Skeletal muscle tissue (tissue), 4 donors: ENCODE results near the gene SMIM38. TPM values are rescaled to one million over a fixed set of nuclear protein-coding genes. Genes with fewer than 3 reads are reported as not detected.
A peak's percentile ranks its signal among the peaks of the same experiment; 100 is the strongest.
"Not testable (repeated sequence)": the region's sequence is repeated elsewhere in the genome, so short reads cannot be mapped to it uniquely, and the experiment has no call there.

Experiments
- H3K27ac ChIP-seq: one replicate; pipeline ENCODE4 v1.7.0; 2013; ENCODE audit warnings: mild to moderate bottlenecking, low read depth, low read length, inconsistent platforms
- H3K27me3 ChIP-seq, 3 donors: one replicate each; pipeline ENCODE4 v1.7.0; 2013; ENCODE audit warnings: low read length in 3 of 3; ENCODE audit not compliant: control insufficient read depth in 3 of 3, insufficient read depth in 3 of 3
- H3K36me3 ChIP-seq, 3 donors: one replicate each; pipeline ENCODE4 v1.7.0; 2013; ENCODE audit warnings: low read length in 3 of 3; ENCODE audit not compliant: control insufficient read depth in 3 of 3, insufficient read depth in 3 of 3
- H3K4me1 ChIP-seq, 3 donors: one replicate each; pipeline ENCODE4 v1.7.0; 2013; ENCODE audit warnings: low read length in 3 of 3, mild to moderate bottlenecking in 3 of 3; ENCODE audit not compliant: control insufficient read depth in 3 of 3, insufficient read depth in 3 of 3
- H3K4me3 ChIP-seq, 3 donors: one replicate each; pipeline ENCODE4 v1.7.0; 2013; ENCODE audit warnings: low read length in 3 of 3
- H3K9ac ChIP-seq, 3 donors: one replicate each; pipeline ENCODE4 v1.7.0; 2013; ENCODE audit warnings: low read length in 3 of 3, mild to moderate bottlenecking in 3 of 3, moderate library complexity in 2 of 3, low read depth in 1 of 3
- H3K9me3 ChIP-seq, 3 donors: one replicate each; pipeline ENCODE4 v1.7.0; 2013; ENCODE audit warnings: low read length in 3 of 3; ENCODE audit not compliant: control insufficient read depth in 3 of 3
- total RNA-seq: library from RNA; depleted of rRNA; stranded (reverse); fragments of >200 nt; gene quantifications from one replicate; pipeline ENCODE4 v1.2.3, GENCODE V29; 2014
- donor health status: Osteomylitis.

The SMIM38 gene
- total RNA-seq, 1 donor from 2014 or later = under 0.01 TPM

DNA sequence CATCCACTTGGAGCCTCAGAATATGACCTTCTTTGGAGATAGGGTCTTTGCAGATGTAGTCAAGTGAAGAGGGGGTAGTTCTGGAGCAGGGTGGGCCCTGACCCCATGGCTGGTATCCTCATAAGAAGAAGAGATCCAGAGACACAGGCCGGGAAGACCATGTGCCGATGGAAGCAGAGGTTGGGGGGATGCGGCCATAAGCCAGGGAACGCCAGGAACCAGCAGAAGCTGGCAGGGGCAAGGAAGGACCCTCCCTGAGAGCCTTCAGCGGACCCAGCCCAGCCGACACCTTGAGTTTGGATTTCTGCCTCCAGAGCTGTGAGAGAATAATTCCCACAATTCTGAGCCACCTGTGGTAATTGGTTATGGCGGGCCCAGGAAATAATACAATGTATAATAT lies 26.1 kb upstream of the SMIM38 start:
- Histone ChIP-seq H3K4me1 (peaks cover 5 to 11% (median 9%) of the 10 kb centered on the region in 3 donors), H3K36me3 (no peaks in the 10 kb centered on the region), H3K9me3 (peaks cover 3 to 6% (median 6%) of the 10 kb centered on the region in 3 donors), H3K27ac (no peak overlapping the region), H3K27me3 (peaks cover 0 to 11% (median 9%) of the 10 kb centered on the region in 3 donors), H3K4me3 (no peak overlapping the region), H3K9ac (no peak overlapping the region)

DNA sequence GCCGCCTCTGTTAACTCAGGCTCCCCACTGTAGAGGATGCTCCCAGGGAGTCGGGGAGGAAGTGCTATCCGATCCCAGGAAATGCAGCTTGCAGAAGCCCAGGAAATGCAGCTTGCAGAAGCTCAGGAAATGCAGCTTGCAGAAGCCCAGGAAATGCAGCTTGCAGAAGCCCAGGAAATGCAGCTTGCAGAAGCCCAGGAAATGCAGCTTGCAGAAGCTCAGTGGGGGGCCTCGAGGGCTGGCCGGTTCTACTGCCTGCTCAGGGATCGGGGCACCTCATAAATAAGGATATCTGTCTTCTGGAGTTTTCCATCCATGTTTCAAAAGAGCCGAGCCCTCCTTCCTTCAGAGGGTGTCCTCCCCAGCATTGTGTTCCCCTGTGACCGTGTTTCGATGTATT lies 25.1 kb upstream of the SMIM38 start:
- Histone ChIP-seq H3K27me3 (peaks cover 0 to 11% (median 9%) of the 10 kb centered on the region in 3 donors), H3K9me3 (peaks cover 3 to 6% (median 6%) of the 10 kb centered on the region in 3 donors), H3K4me1 (peaks cover 5 to 11% (median 9%) of the 10 kb centered on the region in 3 donors), H3K36me3 (no peaks in the 10 kb centered on the region), H3K27ac (no peak overlapping the region), H3K4me3 (no peak overlapping the region), H3K9ac (no peak overlapping the region)

DNA sequence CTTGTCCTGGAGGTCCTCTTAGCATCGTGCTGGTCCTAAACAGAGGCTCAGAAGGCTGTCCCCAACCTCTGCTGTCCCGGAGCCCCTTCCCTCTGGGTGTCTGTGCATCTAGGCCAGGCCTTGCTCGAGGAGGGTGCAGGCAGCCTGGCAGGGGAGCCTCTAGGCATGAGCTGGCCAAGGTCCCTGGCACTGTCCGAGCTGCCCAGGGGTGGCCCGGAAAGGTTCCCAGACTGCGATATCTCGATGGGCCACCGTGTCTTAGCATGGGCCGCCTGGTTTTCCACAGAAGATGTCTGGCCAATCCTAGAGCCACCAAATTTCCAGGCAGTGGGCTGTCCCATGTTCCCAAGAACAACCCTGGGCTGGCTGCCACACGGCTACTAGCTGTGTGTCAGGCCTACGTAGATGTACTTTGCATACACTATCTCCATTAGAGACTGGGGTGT lies 24.6 kb upstream of the SMIM38 start:
- H3K9ac ChIP-seq = no peak overlapping the region
- peaks cover 5 to 11% (median 9%) of the 10 kb centered on the region in 3 donors for H3K4me1 ChIP-seq
- H3K27me3 ChIP-seq = peaks cover 0 to 6% (median 4%) of the 10 kb centered on the region in 3 donors
- H3K9me3 ChIP-seq = peaks cover 3 to 6% (median 6%) of the 10 kb centered on the region in 3 donors
- no peaks in the 10 kb centered on the region for H3K36me3 ChIP-seq
- no peak overlapping the region for H3K27ac ChIP-seq
- no peak overlapping the region for H3K4me3 ChIP-seq

DNA sequence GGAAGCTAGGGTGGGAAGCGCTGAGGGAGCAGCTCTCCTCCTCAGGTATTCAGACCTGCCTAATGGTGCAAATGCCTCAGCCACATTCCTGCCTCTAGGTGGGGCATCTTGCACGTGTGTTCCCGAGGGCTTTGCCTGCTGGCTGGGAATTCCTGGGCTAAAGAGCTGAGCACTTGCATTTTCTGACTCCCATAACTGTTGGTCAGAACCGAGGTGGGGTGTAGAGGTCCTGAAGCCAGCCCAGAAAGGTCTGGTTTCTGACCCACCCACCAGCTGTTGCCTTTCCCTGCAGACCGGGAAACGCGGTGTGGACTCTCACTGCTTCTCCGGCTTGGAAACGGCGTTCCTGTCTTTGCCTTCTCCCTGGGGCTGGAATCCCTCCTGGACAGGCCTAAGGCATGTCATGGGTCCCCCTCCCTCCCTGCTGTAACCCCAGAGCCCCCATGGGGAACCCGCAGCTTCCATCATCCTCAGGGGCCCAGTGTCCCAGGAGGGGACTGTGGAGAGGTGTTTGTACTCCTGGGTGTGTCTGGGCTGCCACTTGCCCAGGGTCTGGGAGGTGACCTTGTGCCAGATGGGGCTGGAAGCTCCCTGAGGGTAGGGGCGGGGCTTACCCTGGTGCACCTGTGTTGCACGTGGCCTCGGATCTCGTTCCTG lies 24.0 kb upstream of the SMIM38 start:
- Histone ChIP-seq H3K4me1 (peaks cover 3 to 8% (median 6%) of the 10 kb centered on the region in 3 donors), H3K27me3 (peaks cover 0 to under 1% (median 0%) of the 10 kb centered on the region in 3 donors), H3K36me3 (peaks cover 0 to 4% (median 0%) of the 10 kb centered on the region in 3 donors), H3K9me3 (peaks cover 3 to 6% (median 6%) of the 10 kb centered on the region in 3 donors), H3K9ac (no peak overlapping the region), H3K27ac (no peak overlapping the region), H3K4me3 (peak overlapping the region in 1 of 3 donors; percentile 6)

DNA sequence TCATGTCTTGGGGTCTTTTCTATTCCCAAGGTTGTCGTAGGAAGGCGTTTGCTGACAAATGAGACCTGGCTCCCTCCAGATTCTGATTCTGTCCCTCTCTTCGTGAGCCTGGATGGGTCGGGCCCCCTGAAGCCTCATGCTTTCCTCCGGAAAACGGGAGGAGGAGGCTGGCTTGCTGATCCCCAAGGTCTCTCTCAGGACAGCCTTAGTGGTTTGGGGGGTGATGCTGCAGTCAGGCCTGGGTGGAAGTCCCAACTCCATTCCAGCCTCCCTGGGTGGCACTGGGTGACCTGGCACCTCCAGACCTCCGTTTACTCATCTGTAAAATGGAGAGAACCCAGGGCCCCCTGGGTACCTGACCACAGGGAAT lies 23.4 kb upstream of the SMIM38 start:
- H3K27ac ChIP-seq = no peak overlapping the region
- H3K36me3 ChIP-seq = peaks cover 0 to 4% (median 0%) of the 10 kb centered on the region in 3 donors

DNA sequence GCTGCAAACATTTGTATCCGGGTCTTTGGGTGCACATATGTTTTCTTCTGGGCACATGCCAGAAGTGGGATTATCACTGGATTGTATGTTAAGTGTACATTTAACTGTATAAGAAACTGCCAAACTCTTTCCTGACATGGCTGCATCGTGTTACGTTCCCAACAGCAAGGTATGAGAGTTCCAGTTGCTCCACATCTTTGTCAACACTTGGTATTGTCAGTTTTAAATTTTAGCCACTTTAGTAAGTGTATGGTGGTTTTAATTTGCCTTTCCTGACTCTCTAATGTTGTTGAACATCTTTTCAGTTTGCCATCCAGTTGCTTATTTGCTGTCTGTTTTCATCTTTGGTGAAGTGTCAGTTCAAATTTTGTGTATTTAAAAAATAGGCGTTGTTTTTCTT lies 22.5 kb upstream of the SMIM38 start:
- Histone ChIP-seq H3K9me3 (peaks cover 3 to 6% (median 6%) of the 10 kb centered on the region in 3 donors), H3K27ac (no peak overlapping the region), H3K4me1 (peaks cover 3 to 8% (median 6%) of the 10 kb centered on the region in 3 donors), H3K9ac (no peak overlapping the region), H3K27me3 (no peaks in the 10 kb centered on the region), H3K4me3 (no peak overlapping the region), H3K36me3 (peaks cover 0 to 4% (median 0%) of the 10 kb centered on the region in 3 donors)

More for the DNA sequence above, 23.4 kb upstream of the SMIM38 start:
- no peak overlapping the region for H3K4me3 ChIP-seq
- no peaks in the 10 kb centered on the region for H3K27me3 ChIP-seq
- no peak overlapping the region for H3K9ac ChIP-seq
- peaks cover 3 to 6% (median 6%) of the 10 kb centered on the region in 3 donors for H3K9me3 ChIP-seq
- H3K4me1 ChIP-seq = peaks cover 3 to 8% (median 6%) of the 10 kb centered on the region in 3 donors

DNA sequence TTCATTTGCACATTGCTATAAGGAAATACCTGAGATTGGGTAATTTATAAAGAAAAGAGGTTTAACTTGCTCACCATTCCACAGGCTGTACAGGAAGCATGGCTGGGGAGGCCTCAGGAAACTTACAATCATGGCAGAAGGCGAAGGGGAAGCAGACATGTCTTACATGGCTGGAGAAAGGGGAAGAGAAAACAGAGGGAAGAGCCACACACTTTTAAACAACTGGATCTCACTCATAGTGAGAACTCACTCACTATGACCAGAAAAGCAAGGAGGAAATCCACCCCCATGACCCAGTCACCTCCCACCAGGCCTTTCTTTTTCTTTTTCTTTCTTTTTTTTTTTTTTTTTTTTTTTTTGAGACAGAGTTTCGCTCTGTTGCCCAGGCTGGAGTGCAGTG lies 21.6 kb upstream of the SMIM38 start:
- H3K36me3 ChIP-seq = not testable (repeated sequence)

DNA sequence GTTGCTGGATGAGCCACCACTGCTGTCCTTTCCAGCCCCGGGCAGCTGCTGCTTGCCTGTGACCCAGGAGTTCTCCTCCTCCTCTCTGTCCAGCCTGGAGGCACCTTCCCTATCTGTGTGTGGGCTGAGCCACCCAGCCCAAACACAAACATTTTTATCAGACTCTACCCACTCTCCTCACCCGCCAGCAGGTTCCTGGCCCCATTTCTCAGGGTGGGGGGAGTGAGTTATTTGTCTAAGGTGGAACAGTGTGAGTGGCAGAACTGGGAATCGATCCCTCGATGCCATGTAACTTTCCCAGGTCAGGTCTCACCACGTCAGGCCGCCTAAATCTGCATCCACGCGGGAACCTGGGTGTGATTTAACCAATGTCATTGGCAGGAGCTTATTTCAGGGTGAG lies 20.8 kb upstream of the SMIM38 start:
- Histone ChIP-seq H3K27ac (no peak overlapping the region), H3K36me3 (peaks cover 0 to 6% (median 4%) of the 10 kb centered on the region in 3 donors), H3K4me3 (no peak overlapping the region), H3K9ac (no peak overlapping the region), H3K4me1 (peaks cover 3 to 8% (median 6%) of the 10 kb centered on the region in 3 donors), H3K27me3 (no peaks in the 10 kb centered on the region), H3K9me3 (peaks cover 0 to 6% (median 3%) of the 10 kb centered on the region in 3 donors)

More for the DNA sequence above, 21.6 kb upstream of the SMIM38 start:
- H3K9ac ChIP-seq, H3K27ac ChIP-seq, H3K9me3 ChIP-seq, H3K4me3 ChIP-seq, H3K4me1 ChIP-seq, H3K27me3 ChIP-seq: not testable (repeated sequence)

DNA sequence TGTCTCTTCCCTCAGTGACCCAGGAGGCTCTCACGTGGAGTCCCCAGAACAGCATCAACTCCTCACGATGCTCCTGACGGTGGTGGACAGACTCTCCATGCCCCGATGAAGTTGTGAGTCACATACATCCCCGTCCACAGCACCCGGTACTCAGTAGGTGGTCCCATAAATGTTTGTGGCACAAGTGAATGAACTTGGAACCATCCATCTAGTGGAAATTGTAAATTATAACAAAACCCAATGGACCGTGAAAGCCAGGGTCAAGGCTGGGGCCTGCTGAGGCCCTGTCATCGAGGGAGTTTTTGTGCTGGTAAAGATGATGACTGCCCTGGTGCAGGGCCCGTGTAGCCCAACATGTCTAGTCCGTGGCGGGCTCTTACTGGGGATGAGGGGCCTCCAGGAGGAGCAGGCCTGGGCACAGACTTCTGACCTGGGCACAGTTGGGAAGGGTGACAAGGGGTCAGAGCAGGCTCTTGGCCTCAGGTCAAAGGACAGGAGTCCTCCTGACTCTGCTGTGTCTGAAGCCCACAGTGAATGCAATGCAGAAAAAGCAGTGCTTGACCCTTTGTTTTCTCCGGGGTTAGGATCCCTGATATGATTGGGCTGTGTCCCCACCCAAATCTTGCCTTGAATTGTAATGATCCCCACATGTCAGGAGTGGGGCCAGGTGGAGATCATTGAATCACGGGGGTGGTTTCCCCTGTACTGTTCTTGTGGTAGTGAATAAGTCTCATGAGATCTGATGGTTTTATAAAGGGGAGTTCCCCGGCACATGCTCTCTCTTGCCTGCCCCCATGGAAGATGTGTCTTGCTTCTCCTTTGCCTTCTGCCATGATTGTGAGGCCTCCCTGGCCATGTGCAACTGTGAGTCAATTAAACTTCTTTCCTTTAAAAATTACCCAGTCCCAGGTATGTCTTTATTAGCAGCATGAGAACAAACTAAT lies 20.0 kb upstream of the SMIM38 start:
- H3K36me3 ChIP-seq = peaks cover 0 to 6% (median 4%) of the 10 kb centered on the region in 3 donors
- peaks cover 3 to 8% (median 6%) of the 10 kb centered on the region in 3 donors for H3K4me1 ChIP-seq
- no peak overlapping the region for H3K27ac ChIP-seq
- no peaks in the 10 kb centered on the region for H3K27me3 ChIP-seq
- H3K4me3 ChIP-seq = no peak overlapping the region
- no peak overlapping the region for H3K9ac ChIP-seq
- H3K9me3 ChIP-seq = peaks cover 0 to 6% (median 3%) of the 10 kb centered on the region in 3 donors
